NT2/D1 (cell line): ENCODE results near the gene LILRB2.

Source experiments
- SUZ12 ChIP-seq: IDR thresholded peaks from 2 replicates; pipeline ENCODE4 v1.6.1; 2011; ENCODE audit not compliant: insufficient read length, insufficient read depth; ENCODE audit errors: extremely low read depth
- YY1 ChIP-seq: IDR thresholded peaks from 2 replicates; pipeline ENCODE4 v1.6.1; 2011; ENCODE audit not compliant: insufficient read length, insufficient read depth
- ZNF274 ChIP-seq: IDR thresholded peaks from 2 replicates; pipeline ENCODE4 v1.6.1; 2011; ENCODE audit warnings: mild to moderate bottlenecking, low read depth, low read length

DNA sequence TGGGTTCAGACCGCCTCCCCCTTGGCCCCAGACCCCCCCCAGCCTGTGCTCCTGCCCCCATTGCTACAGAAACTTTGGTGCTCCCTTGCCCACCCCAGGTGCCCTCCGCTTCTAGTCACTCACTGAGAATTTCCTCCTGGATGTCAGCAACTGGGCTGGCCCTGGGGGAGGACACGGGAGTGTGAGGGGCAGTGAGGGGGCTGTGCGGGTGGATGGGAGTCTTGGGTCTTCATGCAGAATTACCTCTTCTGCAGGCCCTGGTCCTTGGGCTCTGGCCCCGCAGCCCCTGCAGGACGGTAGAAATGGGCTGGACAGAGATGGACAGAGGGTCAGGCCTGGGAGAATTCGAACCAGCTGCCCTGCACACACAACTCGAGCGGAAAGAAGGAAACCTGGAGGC is 28.7 kb downstream of the LILRB2 start:
- TF ChIP-seq YY1 (no peak), ZNF274 (no peak), SUZ12 (no peak)
